VCaP (cell line): ENCODE measurements around the gene ROBO1.

Experiments
- H3K27ac ChIP-seq: fragments of 450-650 bp; 2 replicates; pipeline ENCODE4 v1.5.1; 2017
- CTCF ChIP-seq: fragments of 450-650 bp; conservative IDR thresholded peaks from 2 replicates; pipeline ENCODE4 v1.5.1; 2017; ENCODE audit warnings: mild to moderate bottlenecking, moderate library complexity

The ROBO1 gene

GRCh38 chr3:79737530-79737929 is 30.3 kb downstream of the ROBO1 start:
- no peak overlapping the region for H3K27ac ChIP-seq
- TF ChIP-seq CTCF: no peak

- no peak overlapping the region for H3K27ac ChIP-seq
- no peak for TF ChIP-seq CTCF
Measured at GRCh38 chr3:79729096-79729495, 38.7 kb downstream of the ROBO1 start.

- no peak for TF ChIP-seq CTCF
- no peak overlapping the region for H3K27ac ChIP-seq
Measured at GRCh38 chr3:79726786-79727185, 41.0 kb downstream of the ROBO1 start.

- no peak overlapping the region for H3K27ac ChIP-seq
- no peak for TF ChIP-seq CTCF
Measured at GRCh38 chr3:79724206-79724605, 43.6 kb downstream of the ROBO1 start.

GRCh38 chr3:79690072-79690471 is 77.7 kb downstream of the ROBO1 start:
- H3K27ac ChIP-seq: no peak overlapping the region
- TF ChIP-seq CTCF: no peak

GRCh38 chr3:79685108-79685507 is 82.7 kb downstream of the ROBO1 start:
- H3K27ac ChIP-seq: no peak overlapping the region

GRCh38 chr3:79684041-79684440 is 83.8 kb downstream of the ROBO1 start:
- TF ChIP-seq CTCF: no peak
- H3K27ac ChIP-seq: no peak overlapping the region

More at GRCh38 chr3:79685108-79685507, 82.7 kb downstream of the ROBO1 start:
- no peak for TF ChIP-seq CTCF

GRCh38 chr3:79672731-79673130 is 95.1 kb downstream of the ROBO1 start:
- TF ChIP-seq CTCF: no peak
- H3K27ac ChIP-seq: no peak overlapping the region
